Fibroblast of skin of left quadriceps (primary cell): Measurements from ENCODE around the gene DAZAP1.

ENCODE experiments used
- DNase-seq, 2 experiments: peaks; one replicate each; pipeline ENCODE4 v3.0.0-alpha.2; 2013; ENCODE audit warnings: low read depth in 2 of 2

Gene DAZAP1

GRCh38 chr19:1393841-1394240 lies 13.5 kb upstream of the DAZAP1 start:
- DNase-seq: no peak

- no peak for DNase-seq
These were observed 12.9 kb upstream of the DAZAP1 start for GRCh38 chr19:1394252-1395193.

GRCh38 chr19:1395194-1396018 lies 12.0 kb upstream of the DAZAP1 start:
- DNase-seq: no peak

- no peak for DNase-seq
These were observed 11.2 kb upstream of the DAZAP1 start for GRCh38 chr19:1396019-1396767.

GRCh38 chr19:1396768-1397679 lies 10.4 kb upstream of the DAZAP1 start:
- DNase-seq: no peak

GRCh38 chr19:1397838-1398237 lies 9.5 kb upstream of the DAZAP1 start:
- DNase-seq: no peak

- no peak for DNase-seq
These were observed 8.3 kb upstream of the DAZAP1 start for GRCh38 chr19:1399079-1399478.

GRCh38 chr19:1399745-1400144 lies 7.6 kb upstream of the DAZAP1 start:
- DNase-seq: no peak

GRCh38 chr19:1400281-1401137 lies 6.9 kb upstream of the DAZAP1 start:
- DNase-seq: no peak

- DNase-seq: no peak
These were observed 6.1 kb upstream of the DAZAP1 start, which contains the start of gene GAMT for GRCh38 chr19:1401138-1401888. GAMT (minus strand) TSS chr19:1401542; CDS start chr19:1401476, 66 bp downstream.

GRCh38 chr19:1401889-1402217 lies 5.5 kb upstream of the DAZAP1 start:
- no peak for DNase-seq

GRCh38 chr19:1402411-1403070 lies 4.8 kb upstream of the DAZAP1 start:
- no peak for DNase-seq

- peak; percentile 98 for DNase-seq
These were observed 435 bp upstream of the DAZAP1 start for GRCh38 chr19:1406774-1407527.

GRCh38 chr19:1408300-1409203 lies 1.2 kb downstream of the DAZAP1 start:
- no peak for DNase-seq

- no peak for DNase-seq
These were observed 2.0 kb downstream of the DAZAP1 start for GRCh38 chr19:1409204-1410005.
